GM19397 (cell line): ENCODE measurements around the gene BBS5.
"Not testable (repeated sequence)": the region's sequence is repeated elsewhere in the genome, so short reads cannot be mapped to it uniquely, and the experiment has no call there.

Source experiments
- ATAC-seq: cut with Tn5 transposase; IDR thresholded peaks from one replicate; pipeline ENCODE4 v1.9.1; 2021; ENCODE audit warnings: mild to moderate bottlenecking, moderate library complexity; ENCODE audit not compliant: unreplicated experiment

The BBS5 gene

DNA sequence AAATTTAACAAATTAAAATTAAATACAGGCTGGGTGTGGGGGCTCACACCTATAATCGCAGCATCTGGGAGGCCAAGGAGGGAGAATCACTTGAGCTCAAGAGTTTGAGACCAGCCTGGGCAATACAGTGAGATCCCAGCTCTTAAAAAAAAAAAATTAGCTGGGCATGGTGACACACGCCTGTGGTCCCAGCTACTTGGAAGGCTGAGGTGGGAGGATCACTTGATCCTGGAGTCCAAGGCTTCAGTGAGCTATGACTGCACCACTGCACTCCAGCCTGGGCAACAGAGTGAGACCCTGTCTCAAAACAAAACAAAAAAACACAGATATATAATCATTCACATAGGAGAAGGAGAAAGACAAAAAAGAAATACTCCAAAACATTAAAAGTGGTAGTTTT lies 60.2 kb downstream of the BBS5 start:
- not testable (repeated sequence) for ATAC-seq

DNA sequence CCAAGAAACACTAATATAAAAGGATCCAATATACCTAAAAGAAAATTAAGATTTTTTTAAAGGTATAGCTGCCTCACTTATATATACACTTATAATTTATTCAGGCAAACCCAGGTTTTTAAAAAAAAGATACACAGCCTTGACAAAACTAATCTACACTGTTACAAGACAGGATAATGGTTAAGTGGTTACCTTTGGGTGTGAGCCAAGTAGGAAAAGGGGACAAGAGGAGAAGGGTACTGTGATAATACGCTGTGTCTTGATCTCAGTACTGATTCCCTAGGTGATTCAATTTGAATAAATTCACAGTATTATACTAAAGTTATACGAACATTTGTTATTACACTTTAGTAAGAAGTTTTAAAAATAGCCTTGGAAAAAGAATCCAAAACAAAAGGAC lies 60.9 kb downstream of the BBS5 start:
- no peak for ATAC-seq

DNA sequence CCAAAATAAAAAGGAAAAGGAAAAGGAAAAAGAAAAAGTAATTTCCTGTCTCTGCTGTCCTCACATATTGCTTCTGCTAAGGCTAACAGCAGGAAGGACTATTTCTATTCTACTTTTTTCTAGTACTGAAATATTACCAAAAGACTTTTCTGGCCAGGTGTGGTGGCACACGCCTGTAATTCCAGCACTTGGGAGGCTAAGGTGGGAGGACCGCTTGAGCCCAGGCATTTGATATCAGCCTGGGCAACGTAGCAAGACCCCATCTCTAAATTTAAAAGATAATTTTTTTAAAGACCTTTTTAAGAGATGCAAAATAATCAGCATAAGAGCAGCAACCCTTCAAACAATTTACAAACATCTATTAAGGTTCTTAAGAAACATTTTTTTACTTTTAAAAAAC lies 63.1 kb downstream of the BBS5 start:
- no peak for ATAC-seq

DNA sequence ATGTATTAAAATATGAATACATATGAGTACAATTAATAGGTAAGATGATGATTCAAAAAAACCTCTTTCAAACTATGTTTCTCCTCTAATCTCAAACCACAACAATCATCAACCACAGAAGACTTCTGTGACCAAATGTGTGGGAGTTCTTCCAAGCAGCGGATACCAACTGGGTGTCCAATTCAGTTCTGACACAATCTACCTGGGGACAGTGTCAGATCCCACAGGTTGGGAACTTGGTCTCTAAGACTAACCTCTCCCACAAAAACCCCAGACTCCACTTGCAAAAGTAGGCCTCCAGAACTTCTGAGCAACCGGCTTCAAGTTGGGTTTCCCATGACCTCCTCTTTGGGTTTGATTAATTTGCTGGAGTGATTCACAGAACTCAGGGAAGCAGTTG lies 67.5 kb downstream of the BBS5 start:
- ATAC-seq = no peak
